ENCODE measurements around the gene KCNJ1. TPM values are rescaled to one million over a fixed set of nuclear protein-coding genes. Genes with fewer than 3 reads are reported as not detected.
A peak's percentile ranks its signal among the peaks of the same experiment; 100 is the strongest.

The KCNJ1 gene
- total RNA-seq, 1 donor from 2014 or later, result 0.27 TPM

DNA sequence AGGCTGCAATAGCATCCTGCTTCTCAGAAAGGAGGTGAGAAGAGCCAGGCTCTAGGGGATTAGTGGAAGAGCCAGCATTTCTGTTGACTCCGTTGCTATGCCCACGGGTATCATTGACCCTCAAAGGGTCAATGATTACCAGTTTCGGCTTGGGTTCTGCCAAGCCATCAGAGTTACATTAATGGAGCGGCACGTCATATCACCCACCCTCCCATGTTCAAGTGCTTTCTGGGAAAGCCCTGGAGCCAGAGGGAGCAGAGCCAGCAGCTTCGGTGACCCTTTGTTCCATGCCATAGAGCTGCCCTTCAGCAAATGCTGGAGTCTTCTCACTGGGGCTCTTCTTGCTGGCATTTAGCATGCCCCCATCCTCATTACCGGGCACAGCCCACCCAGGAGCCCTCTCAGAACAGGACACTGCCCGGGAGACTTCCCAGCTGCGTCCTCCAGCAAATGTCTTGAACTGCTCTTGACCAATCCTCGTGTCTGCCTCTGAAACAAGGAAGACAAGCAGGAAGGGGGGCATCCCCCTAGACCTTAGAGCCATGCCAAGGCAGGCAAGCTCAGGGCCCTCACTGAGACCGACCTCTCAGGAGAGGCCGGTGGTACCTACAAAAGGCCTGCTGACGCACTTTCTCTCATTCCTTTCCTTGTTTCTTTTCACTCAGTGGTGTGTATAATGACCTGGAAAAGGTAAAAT lies 14.6 kb downstream of the KCNJ1 start:
- no peaks in the 10 kb centered on the region for H3K4me1 Mint-ChIP-seq (ENCODE audit: unreplicated experiment)
- TF ChIP-seq, protein P1, sequence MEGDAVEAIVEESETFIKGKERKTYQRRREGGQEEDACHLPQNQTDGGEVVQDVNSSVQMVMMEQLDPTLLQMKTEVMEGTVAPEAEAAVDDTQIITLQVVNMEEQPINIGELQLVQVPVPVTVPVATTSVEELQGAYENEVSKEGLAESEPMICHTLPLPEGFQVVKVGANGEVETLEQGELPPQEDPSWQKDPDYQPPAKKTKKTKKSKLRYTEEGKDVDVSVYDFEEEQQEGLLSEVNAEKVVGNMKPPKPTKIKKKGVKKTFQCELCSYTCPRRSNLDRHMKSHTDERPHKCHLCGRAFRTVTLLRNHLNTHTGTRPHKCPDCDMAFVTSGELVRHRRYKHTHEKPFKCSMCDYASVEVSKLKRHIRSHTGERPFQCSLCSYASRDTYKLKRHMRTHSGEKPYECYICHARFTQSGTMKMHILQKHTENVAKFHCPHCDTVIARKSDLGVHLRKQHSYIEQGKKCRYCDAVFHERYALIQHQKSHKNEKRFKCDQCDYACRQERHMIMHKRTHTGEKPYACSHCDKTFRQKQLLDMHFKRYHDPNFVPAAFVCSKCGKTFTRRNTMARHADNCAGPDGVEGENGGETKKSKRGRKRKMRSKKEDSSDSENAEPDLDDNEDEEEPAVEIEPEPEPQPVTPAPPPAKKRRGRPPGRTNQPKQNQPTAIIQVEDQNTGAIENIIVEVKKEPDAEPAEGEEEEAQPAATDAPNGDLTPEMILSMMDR (conservative IDR thresholded peaks at IDR 0.05), result no peak
- no peak for DNase-seq (ENCODE audit: extremely low spot score, unreplicated experiment)
- no peaks in the 10 kb centered on the region for H3K36me3 Mint-ChIP-seq
- no peaks in the 10 kb centered on the region for H3K9me3 Mint-ChIP-seq
- H3K27me3 Mint-ChIP-seq, result peaks cover 9% of the 10 kb centered on the region
- no peak overlapping the region for H3K27ac Mint-ChIP-seq
- no peak overlapping the region for H3K4me3 Mint-ChIP-seq

DNA sequence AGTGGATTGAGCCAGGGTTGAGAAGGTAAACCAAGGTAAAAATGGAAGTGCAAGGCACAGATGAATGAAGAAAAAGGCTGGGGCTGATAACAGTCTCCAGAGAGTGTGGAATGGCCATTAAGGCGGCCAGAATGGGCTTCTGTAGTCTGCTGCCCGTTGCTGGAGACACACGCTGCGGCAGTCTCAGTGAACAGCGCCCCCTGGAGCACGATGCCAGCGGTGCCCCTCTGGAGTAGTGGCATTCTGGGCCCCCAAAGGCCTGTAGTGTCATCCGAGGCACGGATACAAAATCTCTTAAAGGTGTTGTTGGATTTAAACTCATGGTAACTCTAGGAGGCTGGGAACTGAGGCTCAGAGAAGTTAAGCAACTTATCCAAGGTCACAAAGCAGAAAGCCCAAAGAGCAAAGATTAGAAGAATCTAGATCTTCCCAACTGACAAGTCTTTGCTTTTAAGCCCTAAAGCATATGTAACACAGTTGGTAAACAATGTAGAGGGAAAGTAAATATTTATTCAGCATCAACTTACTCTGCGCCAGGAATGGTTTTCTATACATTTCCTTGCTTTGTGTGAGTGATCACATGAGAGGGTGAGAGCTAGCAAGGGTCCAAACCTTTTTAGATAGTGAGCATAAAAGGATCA lies 18.2 kb downstream of the KCNJ1 start:
- DNase-seq (ENCODE audit: extremely low spot score, unreplicated experiment), result no peak

DNA sequence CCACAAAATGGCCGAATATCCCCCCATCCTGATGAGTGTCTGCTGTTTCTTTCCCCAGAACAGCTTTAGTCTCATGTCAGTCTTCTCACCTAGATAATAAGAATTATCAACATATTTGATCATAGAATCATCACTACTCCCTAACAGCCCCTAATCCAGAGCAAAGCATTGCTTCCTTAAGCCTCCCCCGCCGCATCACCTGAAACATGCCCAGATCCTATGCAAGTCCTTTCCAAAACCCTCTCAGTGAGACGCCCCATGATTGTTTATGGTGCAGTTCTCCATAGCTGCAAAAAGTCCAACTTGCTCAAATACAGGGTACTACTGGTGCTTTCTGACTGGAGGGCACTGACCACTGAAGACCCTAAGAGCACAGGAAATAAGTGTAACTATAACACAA lies 20.1 kb downstream of the KCNJ1 start:
- Mint-ChIP-seq H3K4me3 (no peak overlapping the region), H3K36me3 (no peaks in the 10 kb centered on the region), H3K9me3 (no peaks in the 10 kb centered on the region), H3K4me1 (ENCODE audit: unreplicated experiment) (no peaks in the 10 kb centered on the region), H3K27me3 (peaks cover 15% of the 10 kb centered on the region), H3K27ac (no peak overlapping the region)
- TF ChIP-seq, protein P1 (conservative IDR thresholded peaks at IDR 0.05), result no peak
- no peak for DNase-seq (ENCODE audit: extremely low spot score, unreplicated experiment)

More for the DNA sequence above, 18.2 kb downstream of the KCNJ1 start:
- H3K27ac Mint-ChIP-seq, result no peak overlapping the region
- H3K4me3 Mint-ChIP-seq, result no peak overlapping the region
- H3K9me3 Mint-ChIP-seq, result no peaks in the 10 kb centered on the region
- no peaks in the 10 kb centered on the region for H3K4me1 Mint-ChIP-seq (ENCODE audit: unreplicated experiment)
- TF ChIP-seq, protein P1 (conservative IDR thresholded peaks at IDR 0.05), result peak; percentile 83
- H3K36me3 Mint-ChIP-seq, result no peaks in the 10 kb centered on the region
- peaks cover 15% of the 10 kb centered on the region for H3K27me3 Mint-ChIP-seq

DNA sequence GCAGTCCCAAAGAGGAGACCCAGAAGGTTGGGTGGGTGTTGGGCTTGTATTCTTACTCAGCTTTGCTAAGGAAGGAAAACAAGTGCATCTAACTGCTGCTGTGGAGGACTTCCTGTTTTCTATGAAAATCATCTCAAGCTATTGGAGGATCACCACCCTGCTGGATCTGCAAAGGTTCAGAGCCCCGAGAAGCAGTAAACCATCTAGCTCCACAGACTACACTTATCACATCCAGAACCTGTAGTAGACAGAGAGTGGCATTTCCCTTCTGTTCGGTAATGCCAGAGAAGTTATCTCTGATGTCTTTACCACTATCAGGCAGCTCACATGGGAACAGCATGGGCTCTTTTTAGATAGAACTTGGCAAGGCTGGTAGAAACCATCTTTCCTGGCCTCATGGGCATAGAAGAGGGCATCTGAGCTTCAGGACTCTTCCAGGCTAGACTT lies 21.7 kb downstream of the KCNJ1 start:
- DNase-seq (ENCODE audit: extremely low spot score, unreplicated experiment), result no peak
- no peak overlapping the region for H3K27ac Mint-ChIP-seq
- H3K27me3 Mint-ChIP-seq, result peaks cover 19% of the 10 kb centered on the region
- TF ChIP-seq, protein P1 (conservative IDR thresholded peaks at IDR 0.05), result no peak
- no peak overlapping the region for H3K4me3 Mint-ChIP-seq
- no peaks in the 10 kb centered on the region for H3K9me3 Mint-ChIP-seq
- H3K4me1 Mint-ChIP-seq (ENCODE audit: unreplicated experiment), result no peaks in the 10 kb centered on the region
- H3K36me3 Mint-ChIP-seq, result no peaks in the 10 kb centered on the region

DNA sequence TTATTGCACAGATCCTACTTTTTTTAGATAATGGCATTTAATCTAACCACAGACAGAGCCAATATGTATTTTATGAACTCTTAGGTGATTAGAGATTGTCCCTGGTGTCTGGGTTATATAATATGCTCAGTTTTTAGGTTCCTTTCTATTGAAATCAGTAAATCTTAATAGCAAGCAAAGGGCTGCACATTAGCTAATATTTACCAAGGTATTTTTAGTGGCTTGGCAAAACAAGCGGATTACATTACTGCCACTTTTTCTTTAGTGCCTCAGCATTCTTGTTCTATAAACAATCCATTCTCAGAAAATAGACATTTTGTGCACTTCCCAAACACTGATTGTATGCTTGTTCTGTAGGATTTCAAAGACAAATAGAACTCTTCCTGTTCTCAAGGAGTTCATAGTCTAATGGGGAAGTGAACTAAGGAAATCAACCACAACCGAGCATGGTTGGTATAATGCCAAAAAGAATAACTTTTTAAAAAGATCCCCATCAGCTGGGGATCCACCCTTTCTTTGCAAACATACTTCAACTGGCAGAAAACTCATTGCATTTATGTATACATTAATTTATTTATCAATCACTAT lies 23.8 kb downstream of the KCNJ1 start:
- no peaks in the 10 kb centered on the region for H3K9me3 Mint-ChIP-seq
- H3K27me3 Mint-ChIP-seq, result peaks cover 22% of the 10 kb centered on the region
- no peaks in the 10 kb centered on the region for H3K36me3 Mint-ChIP-seq
- TF ChIP-seq, protein P1 (conservative IDR thresholded peaks at IDR 0.05), result no peak
- no peak overlapping the region for H3K4me3 Mint-ChIP-seq
- no peak for DNase-seq (ENCODE audit: extremely low spot score, unreplicated experiment)
- no peak overlapping the region for H3K27ac Mint-ChIP-seq
- no peaks in the 10 kb centered on the region for H3K4me1 Mint-ChIP-seq (ENCODE audit: unreplicated experiment)

All from type B pancreatic cell (in vitro differentiated cells).